K562 (cell line): Measurements from ENCODE around the gene MYCN. TPM values are rescaled to one million over a fixed set of nuclear protein-coding genes. Genes with fewer than 3 reads are reported as not detected.

Experiments used
- ATAC-seq: fragments of 200-7000 bp; cut with Tn5 transposase; 3 replicates; pipeline ENCODE4 v1.9.1; 2020; ENCODE audit warnings: moderate library complexity
- BruUV-seq: library from RNA; stranded (reverse); fragments of 400-500 nt; replicated peaks from 2 replicates; lab custom pipeline; 2021; lab: Mats Ljungman, UMichigan
- CTCF ChIA-PET: fragments of 300-600 bp; formaldehyde crosslinking; extraction: SDS; loops from one replicate; lab custom pipeline; 2021; ENCODE audit warnings: low intra/inter-chr PET ratio; lab: Yijun Ruan, JAX
- POLR2A ChIA-PET: fragments of 300-600, 350-650 bp; sonication (Branson Sonifier 250); formaldehyde crosslinking; extraction: SDS; loops from one replicate; lab custom pipeline; 2021; ENCODE audit warnings: antibody characterized with exemption, inconsistent platforms; lab: Yijun Ruan, JAX
- DNase-seq, 4 experiments: peaks; one replicate each; pipeline versions ENCODE4 v3.0.0 to v3.0.0-alpha.2; 2011 to 2018; ENCODE audit warnings: low spot score in 3 of 4, mixed read lengths in 3 of 4; ENCODE audit errors: extremely low read depth in 1 of 4
- FAIRE-seq: peaks from 2 replicates; lab custom pipeline; 2011; peaks lifted over from hg19 to GRCh38; lab: Jason Lieb, UNC
- H2AFZ ChIP-seq: 2 replicates; pipeline ENCODE4 v1.6.0; 2011; ENCODE audit warnings: low read depth, low read length, control low read depth, inconsistent platforms
- H3K27ac ChIP-seq: fragments of 200-600 bp; 3 replicates; pipeline ENCODE4 v1.8.0; 2011; ENCODE audit warnings: low read depth, mild to moderate bottlenecking, control low read depth, inconsistent platforms, low read length, moderate library complexity, mixed read lengths; ENCODE audit errors: extremely low read depth
- H3K27me3 ChIP-seq, 2 experiments: fragments of 300-600 bp in 1 of 2; 2 replicates in 1 of 2; 3 replicates in 1 of 2; pipeline versions ENCODE4 v1.6.0 to v1.8.0; 2011; ENCODE audit warnings: inconsistent platforms in 2 of 2, low read length in 2 of 2, mild to moderate bottlenecking in 1 of 2, mixed read lengths in 1 of 2, moderate library complexity in 1 of 2; ENCODE audit not compliant: control insufficient read depth in 2 of 2, insufficient read depth in 2 of 2
- H3K36me3 ChIP-seq: fragments of 300-600 bp; 3 replicates; pipeline ENCODE4 v1.8.0; 2011; ENCODE audit warnings: mild to moderate bottlenecking, low read length, inconsistent platforms; ENCODE audit not compliant: control insufficient read depth, insufficient read depth
- H3K4me1 ChIP-seq, 2 experiments: fragments of 200-600 bp in 1 of 2; replicated peaks in 1 of 2; 2 replicates in 1 of 2; 3 replicates in 1 of 2; pipeline versions ENCODE4 v1.5.1 to v1.8.0; 2011; ENCODE audit warnings: inconsistent platforms in 2 of 2, low read length in 2 of 2, mild to moderate bottlenecking in 1 of 2, mixed read lengths in 1 of 2, moderate library complexity in 1 of 2; ENCODE audit not compliant: control insufficient read depth in 2 of 2, insufficient read depth in 2 of 2
- H3K4me2 ChIP-seq: 2 replicates; pipeline ENCODE4 v1.6.1; 2011; ENCODE audit warnings: low read length, control low read depth, inconsistent platforms, mixed read lengths; ENCODE audit not compliant: insufficient read depth
- H3K4me3 ChIP-seq: fragments of 200-600 bp; sonication (generic), shearing (Covaris generic); 2 replicates; pipeline ENCODE4 v1.5.1; 2016; ENCODE audit warnings: control low read depth, inconsistent platforms
- H3K79me2 ChIP-seq: fragments of 200-600 bp; 3 replicates; pipeline ENCODE4 v1.8.0; 2011; ENCODE audit warnings: low read length, inconsistent platforms; ENCODE audit not compliant: control insufficient read depth, insufficient read depth
- H3K9ac ChIP-seq, 2 experiments: 2 replicates each; pipeline versions ENCODE4 v1.6.0 to v1.6.1; 2011; ENCODE audit warnings: low read depth in 2 of 2, low read length in 2 of 2, control low read depth in 1 of 2, inconsistent platforms in 1 of 2, mild to moderate bottlenecking in 1 of 2, mixed read lengths in 1 of 2; ENCODE audit not compliant: insufficient read depth in 1 of 2
- H3K9me1 ChIP-seq: one replicate; pipeline ENCODE4 v1.6.0; 2011; ENCODE audit warnings: inconsistent platforms, mild to moderate bottlenecking, low read length, moderate library complexity; ENCODE audit not compliant: control insufficient read depth, insufficient read depth
- H3K9me3 ChIP-seq: replicated peaks from 2 replicates; pipeline ENCODE4 v1.5.1; 2011; ENCODE audit warnings: low read depth, low read length, inconsistent platforms; ENCODE audit not compliant: control insufficient read depth, insufficient read depth
- H4K20me1 ChIP-seq: replicated peaks from 2 replicates; pipeline ENCODE4 v1.6.1; 2011; ENCODE audit warnings: low read length, inconsistent platforms, mixed read lengths; ENCODE audit not compliant: control insufficient read depth, insufficient read depth
- BCL6 ChIP-seq: fragments of 250-450 bp; sonication (Bioruptor Pico); IDR thresholded peaks from 2 replicates; pipeline ENCODE4 v1.4.0; 2020
- DPF2 ChIP-seq: fragments of 450-650 bp; IDR thresholded peaks from 2 replicates; pipeline ENCODE4 v1.6.1; 2016
- HDAC3 ChIP-seq: fragments of 450-650 bp; IDR thresholded peaks from 2 replicates; pipeline ENCODE4 v1.6.1; 2018; ENCODE audit warnings: borderline replicate concordance, mild to moderate bottlenecking, moderate library complexity; ENCODE audit not compliant: partially characterized antibody
- ILF3 ChIP-seq: fragments of 450-650 bp; IDR thresholded peaks from 2 replicates; pipeline ENCODE4 v1.6.1; 2018; ENCODE audit warnings: antibody characterized with exemption, mild to moderate bottlenecking, moderate library complexity, borderline replicate concordance
- NUFIP1 ChIP-seq: fragments of 450-650 bp; IDR thresholded peaks from 2 replicates; pipeline ENCODE4 v1.6.1; 2018; ENCODE audit not compliant: partially characterized antibody
- PRMT5 ChIP-seq: sonication (generic); formaldehyde crosslinking; IDR thresholded peaks from 2 replicates; pipeline ENCODE4 v1.5.0; 2020; ENCODE audit warnings: missing genetic modification reagents
- RB1 ChIP-seq: fragments of 450-650 bp; IDR thresholded peaks from 2 replicates; pipeline ENCODE4 v1.6.1; 2017; ENCODE audit warnings: low read depth, mild to moderate bottlenecking
- SMAD2 ChIP-seq: fragments of 150-350 bp; IDR thresholded peaks from 2 replicates; pipeline ENCODE4 v1.6.1; 2014; ENCODE audit warnings: low read depth, mild to moderate bottlenecking, low read length
- ZKSCAN3 ChIP-seq: fragments of 250-450 bp; sonication (Bioruptor Pico); IDR thresholded peaks from 2 replicates; pipeline ENCODE4 v1.4.0; 2020
- ZNF444 ChIP-seq: fragments of 250-450 bp; sonication (Bioruptor Pico); IDR thresholded peaks from 2 replicates; pipeline ENCODE4 v1.4.0; 2020; ENCODE audit warnings: mild to moderate bottlenecking, moderate library complexity
- ZNF589 ChIP-seq: fragments of 200-800 bp; sonication (Bioruptor generic); IDR thresholded peaks from 2 replicates; pipeline ENCODE4 v1.6.1; 2016; ENCODE audit warnings: low read depth, missing genetic modification characterization, missing compliant biosample characterization
- ZNF695 ChIP-seq: fragments of 450-650 bp; formaldehyde crosslinking; IDR thresholded peaks from 2 replicates; pipeline ENCODE4 v1.4.0; 2020; ENCODE audit warnings: mild to moderate bottlenecking, moderate library complexity
- WGBS: fragments of 100-300 bp; shearing (Covaris generic); methylation state at CpG from one replicate; pipeline ENCODE4 v1.1.6; 2016; ENCODE audit warnings: low coverage, mixed read lengths; ENCODE audit not compliant: insufficient coverage; ENCODE audit errors: missing lambda C conversion rate; 5-methylcytosine and 5-hydroxymethylcytosine counted together
- in situ Hi-C: fragments of 300-500 bp; cut with MboI; formaldehyde crosslinking; loops from 4 replicates; pipeline ENCODE4 v1.15.0; 2018; ENCODE audit warnings: inconsistent platforms, mixed read lengths
- intact Hi-C: fragments of 100-400 bp; cut with micrococcal nuclease; formaldehyde crosslinking; loops from 2 replicates; pipeline ENCODE4 v1.14.2; 2022
- polyA plus RNA-seq, 8 experiments: library from polyadenylated mRNA; depleted of rRNA in 4 of 8; stranded (reverse) in 5 of 8; unstranded in 3 of 8; fragments of >200 nt; fragmentation: Nextera tagmentation in 2 of 8; fragmentation: Illumina TruSeq in 1 of 8; extraction: Ambion mirVana in 2 of 8; extraction: Trizol in 1 of 8; gene quantifications; 2 replicates each; pipeline versions ENCODE4 v1.2.1 to v1.2.3, GENCODE V29; 2011 to 2014; ENCODE audit warnings: inconsistent platforms in 1 of 8, missing spikeins in 1 of 8
- total RNA-seq, 7 experiments: library from RNA; depleted of rRNA in 6 of 7; stranded (reverse); fragments of >200 nt in 6 of 7; fragmentation: Illumina TruSeq in 2 of 7; extraction: Trizol in 2 of 7; gene quantifications; 2 replicates each; pipeline versions ENCODE4 v1.2.1 to v1.2.3, GENCODE V29; 2011 to 2021; ENCODE audit warnings: low replicate concordance in 1 of 7
- TF ChIP-seq, protein P1 (sequence below): fragments of 250-450 bp; sonication (Bioruptor Pico); IDR thresholded peaks from 2 replicates; pipeline ENCODE4 v1.4.0; 2020; ENCODE audit warnings: borderline replicate concordance

The MYCN gene
- total and polyA plus RNA-seq, 9 of the 15 experiments (the other 6 are each of a cell fraction or from before 2014, with no cell fraction given), result not detected

DNA sequence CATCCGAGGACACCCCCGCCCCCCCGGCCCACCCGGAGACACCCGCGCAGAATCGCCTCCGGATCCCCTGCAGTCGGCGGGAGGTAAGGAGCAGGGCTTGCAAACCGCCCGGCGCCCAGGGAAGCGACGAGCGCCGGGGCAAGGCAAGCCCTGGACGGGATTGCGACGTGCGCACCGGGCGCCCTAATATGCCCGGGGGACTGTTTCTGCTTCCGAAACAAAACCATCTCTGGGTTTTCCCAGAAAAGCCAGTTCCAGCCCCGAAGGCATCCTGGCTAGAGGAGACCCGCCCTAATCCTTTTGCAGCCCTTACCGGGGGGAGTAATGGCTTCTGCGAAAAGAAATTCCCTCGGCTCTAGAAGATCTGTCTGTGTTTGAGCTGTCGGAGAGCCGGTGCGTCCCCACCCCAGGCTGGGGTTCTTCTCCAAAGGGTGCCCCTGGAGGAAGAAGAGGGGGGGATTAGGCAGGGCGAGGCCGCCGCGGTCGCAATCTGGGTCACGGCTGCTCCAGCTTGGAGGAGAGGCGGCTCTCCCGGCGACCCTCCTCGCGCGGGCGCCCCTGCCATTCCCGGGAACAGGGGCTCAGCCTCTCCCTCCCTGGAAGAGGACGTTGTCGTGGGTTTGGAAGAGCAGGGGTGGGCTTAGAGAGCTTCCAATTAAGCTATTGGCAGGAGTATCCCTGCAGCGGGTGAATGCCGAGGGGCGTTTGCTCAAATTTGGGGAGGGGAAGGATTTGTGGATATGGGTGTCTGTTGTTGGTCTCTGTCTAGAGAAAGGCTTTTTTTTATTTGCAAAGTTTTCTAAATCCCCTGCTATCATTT is 521 bp downstream of the MYCN start:
- CTCF ChIA-PET, result interaction anchor here (0.6 to 1.0 kb wide), 2 partner anchors 667 to 668 kb away, joined by 3 read pairs; no protein-coding TSS in a partner anchor

DNA sequence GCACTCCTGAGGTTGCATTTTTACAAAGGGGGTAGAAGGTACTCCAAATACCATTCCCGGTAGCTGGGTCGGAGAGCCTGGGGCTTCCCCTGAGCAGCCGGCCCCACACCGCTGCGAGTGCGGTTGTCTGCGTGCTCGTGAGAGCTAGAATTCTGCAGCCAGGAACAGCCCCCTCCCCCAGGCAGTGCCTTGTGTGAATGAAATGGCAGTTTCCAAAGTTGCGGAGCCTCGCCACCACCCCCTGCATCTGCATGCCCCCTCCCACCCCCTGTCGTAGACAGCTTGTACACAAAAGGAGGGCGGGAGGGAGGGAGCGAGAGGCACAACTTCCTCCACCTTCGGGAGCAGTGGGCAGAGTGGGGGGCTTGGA is 1.1 kb downstream of the MYCN start:
- peaks cover 0 to 15% of the 10 kb centered on the region in 2 experiments; a peak in 2 of 5 replicates for H3K4me1 ChIP-seq
- peaks cover 14 to 53% of the 10 kb centered on the region in 2 experiments; a peak in 4 of 5 replicates for H3K27me3 ChIP-seq
- H3K9ac ChIP-seq, result no peak overlapping the region
- FAIRE-seq (no peak), DNase-seq (no peak), ATAC-seq (no peak)
- H3K27ac ChIP-seq, result no peak overlapping the region
- intact Hi-C loops, result loop anchor here (10.0 kb wide), 1 partner anchor 813 kb away; no protein-coding TSS in a partner anchor
- ChIA-PET POLR2A (no interaction called here), CTCF (interaction anchor here (0.6 kb wide), 1 partner anchor 668 kb away, joined by 3 read pairs; no protein-coding TSS in a partner anchor)
- no peaks in the 10 kb centered on the region for H3K36me3 ChIP-seq
- H3K4me2 ChIP-seq, result no peak overlapping the region
- WGBS, result 3% methylated on average over 10 of the region's 14 CpGs
- no peaks in the 10 kb centered on the region for H3K79me2 ChIP-seq
- no TSS peak for BruUV-seq
- peaks cover 3% of the 10 kb centered on the region for H3K9me1 ChIP-seq
- in situ Hi-C loops, result loop anchor here (25.0 kb wide), 2 partner anchors 546 to 821 kb away; no protein-coding TSS in a partner anchor
- H3K9me3 ChIP-seq, result no peaks in the 10 kb centered on the region
- no peak overlapping the region for H3K4me3 ChIP-seq
- 0 out of 2 replicates have a peak, but pooled peaks cover 4% of the 10 kb centered on the region for H4K20me1 ChIP-seq
- H2AFZ ChIP-seq, result no peak overlapping the region
- TF ChIP-seq RB1 (no peak), ZNF444 (CRISPR knock-in tag) (no peak), HDAC3 (no peak), PRMT5 (CRISPR knock-in tag) (no peak), ZNF695 (CRISPR knock-in tag) (no peak), SMAD2 (no peak), ILF3 (no peak), ZKSCAN3 (CRISPR knock-in tag) (no peak)
- TF ChIP-seq, protein P1, sequence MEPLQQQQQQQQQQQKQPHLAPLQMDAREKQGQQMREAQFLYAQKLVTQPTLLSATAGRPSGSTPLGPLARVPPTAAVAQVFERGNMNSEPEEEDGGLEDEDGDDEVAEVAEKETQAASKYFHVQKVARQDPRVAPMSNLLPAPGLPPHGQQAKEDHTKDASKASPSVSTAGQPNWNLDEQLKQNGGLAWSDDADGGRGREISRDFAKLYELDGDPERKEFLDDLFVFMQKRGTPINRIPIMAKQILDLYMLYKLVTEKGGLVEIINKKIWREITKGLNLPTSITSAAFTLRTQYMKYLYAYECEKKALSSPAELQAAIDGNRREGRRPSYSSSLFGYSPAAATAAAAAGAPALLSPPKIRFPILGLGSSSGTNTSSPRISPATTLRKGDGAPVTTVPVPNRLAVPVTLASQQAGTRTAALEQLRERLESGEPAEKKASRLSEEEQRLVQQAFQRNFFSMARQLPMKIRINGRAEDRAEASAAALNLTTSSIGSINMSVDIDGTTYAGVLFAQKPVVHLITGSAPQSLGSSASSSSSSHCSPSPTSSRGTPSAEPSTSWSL (CRISPR knock-in tag), result no peak

More for the DNA sequence above, 521 bp downstream of the MYCN start:
- no peak overlapping the region for H2AFZ ChIP-seq
- H3K27ac ChIP-seq, result no peak overlapping the region
- H3K9me1 ChIP-seq, result peaks cover 3% of the 10 kb centered on the region
- H3K9ac ChIP-seq, result no peak overlapping the region
- DNase-seq (no peak), ATAC-seq (no peak), FAIRE-seq (no peak)
- H3K4me3 ChIP-seq, result no peak overlapping the region
- no peaks in the 10 kb centered on the region for H3K79me2 ChIP-seq
- in situ Hi-C loops, result loop anchor here (25.0 kb wide), 2 partner anchors 546 to 821 kb away; no protein-coding TSS in a partner anchor
- intact Hi-C loops, result loop anchor here (10.0 kb wide), 1 partner anchor 814 kb away; no protein-coding TSS in a partner anchor
- H3K9me3 ChIP-seq, result no peaks in the 10 kb centered on the region
- WGBS, result 5% methylated on average over 39 of the region's 52 CpGs
- BruUV-seq, result no TSS peak
- peaks cover 0 to 15% of the 10 kb centered on the region in 2 experiments; a peak in 2 of 5 replicates for H3K4me1 ChIP-seq
- TF ChIP-seq DPF2 (no peak), BCL6 (CRISPR knock-in tag) (no peak), ZNF589 (CRISPR knock-in tag) (no peak), NUFIP1 (no peak)
- 0 out of 2 replicates have a peak, but pooled peaks cover 4% of the 10 kb centered on the region for H4K20me1 ChIP-seq
- H3K27me3 ChIP-seq, result peaks cover 14 to 48% of the 10 kb centered on the region in 2 experiments; a peak in 4 of 5 replicates
- POLR2A ChIA-PET, result no interaction called here
- H3K4me2 ChIP-seq, result no peak overlapping the region
- no peaks in the 10 kb centered on the region for H3K36me3 ChIP-seq
